B cell (primary cell): ENCODE data around the gene OR52E1. TPM values are rescaled to one million over a fixed set of nuclear protein-coding genes. Genes with fewer than 3 reads are reported as not detected.

ENCODE experiments used
- ATAC-seq: fragments of 200-7000 bp; cut with Tn5 transposase; one replicate; pipeline ENCODE4 v1.10.0; 2021; ENCODE audit warnings: low read depth, mild to moderate bottlenecking, moderate number of reproducible peaks, moderate library complexity
- CTCF ChIA-PET: fragments of 350-600 bp; sonication (Branson Sonifier 250); formaldehyde crosslinking; loops from one replicate; lab custom pipeline; 2021; ENCODE audit warnings: antibody characterized with exemption, inconsistent platforms; lab: Charles Lee
- POLR2A ChIA-PET: fragments of 350-600 bp; sonication (Branson Sonifier 250); formaldehyde crosslinking; loops from one replicate; lab custom pipeline; 2021; ENCODE audit warnings: antibody characterized with exemption; lab: Charles Lee
- DNase-seq: peaks from one replicate; pipeline ENCODE4 v3.0.0; 2013
- H2AFZ ChIP-seq: 2 replicates; pipeline ENCODE4 v1.6.1; 2012; ENCODE audit warnings: mild to moderate bottlenecking, low read depth, low read length; ENCODE audit not compliant: insufficient read depth, poor library complexity, severe bottlenecking
- H3K27ac ChIP-seq, 2 donors: 1 replicate in 1 of 2; 2 replicates in 1 of 2; pipeline ENCODE4 v1.5.1; 2012 to 2013; ENCODE audit warnings: low read length in 2 of 2, mild to moderate bottlenecking in 2 of 2, moderate library complexity in 1 of 2
- H3K27me3 ChIP-seq, 4 experiments: fragments of 200-600 bp in 1 of 4; sonication (generic) in 1 of 4; replicated peaks in 1 of 4; 1 replicate in 2 of 4; 2 replicates in 2 of 4; pipeline versions ENCODE4 v1.6.1 to v1.7.0; 2013 to 2016; ENCODE audit warnings: low read length in 3 of 4, mild to moderate bottlenecking in 2 of 4, mixed read lengths in 1 of 4, moderate library complexity in 1 of 4; ENCODE audit not compliant: insufficient read depth in 4 of 4, control insufficient read depth in 3 of 4; ENCODE audit errors: control extremely low read depth in 1 of 4
- H3K36me3 ChIP-seq, 2 experiments: replicated peaks in 1 of 2; 1 replicate in 1 of 2; 2 replicates in 1 of 2; pipeline versions ENCODE4 v1.6.1 to v1.7.1; 2013; ENCODE audit warnings: low read length in 1 of 2; ENCODE audit not compliant: insufficient read depth in 2 of 2, control insufficient read depth in 1 of 2; ENCODE audit errors: control extremely low read depth in 1 of 2, extremely low read depth in 1 of 2
- H3K4me1 ChIP-seq, 2 donors: fragments of 200-600 bp in 1 of 2; sonication (generic) in 1 of 2; 1 replicate in 1 of 2; 2 replicates in 1 of 2; pipeline versions ENCODE4 v1.5.1 to v1.6.1; 2013 to 2017; ENCODE audit warnings: low read length in 2 of 2; ENCODE audit not compliant: control insufficient read depth in 2 of 2, insufficient read depth in 2 of 2
- H3K4me2 ChIP-seq: replicated peaks from 2 replicates; pipeline ENCODE3; 2012; ENCODE audit warnings: mild to moderate bottlenecking, low read depth, low read length; ENCODE audit not compliant: poor library complexity, severe bottlenecking
- H3K4me3 ChIP-seq, 5 experiments: fragments of 200-600 bp in 1 of 5; sonication (generic) in 1 of 5; 1 replicate in 3 of 5; 2 replicates in 2 of 5; pipeline versions ENCODE4 v1.5.1 to v1.7.0; 2011 to 2016; ENCODE audit warnings: low read length in 4 of 5, mild to moderate bottlenecking in 4 of 5, low read depth in 2 of 5, control low read depth in 1 of 5, moderate library complexity in 1 of 5; ENCODE audit not compliant: insufficient read depth in 1 of 5; ENCODE audit errors: control extremely low read depth in 1 of 5, extremely low read depth in 1 of 5
- H3K79me2 ChIP-seq: fragments of 200-600 bp; sonication (generic); one replicate; pipeline ENCODE4 v1.6.0; 2016; ENCODE audit warnings: low read length; ENCODE audit not compliant: control insufficient read depth, insufficient read depth
- H3K9ac ChIP-seq: fragments of 200-600 bp; sonication (generic); 2 replicates; pipeline ENCODE4 v1.6.1; 2017; ENCODE audit warnings: mild to moderate bottlenecking, low read length, moderate library complexity
- H3K9me3 ChIP-seq, 3 donors: one replicate each; pipeline versions ENCODE4 v1.6.1 to v1.7.1; 2013; ENCODE audit warnings: low read length in 2 of 3; ENCODE audit not compliant: control insufficient read depth in 2 of 3, insufficient read depth in 1 of 3; ENCODE audit errors: control extremely low read depth in 1 of 3
- H4K20me1 ChIP-seq: 2 replicates; pipeline ENCODE4 v1.6.0; 2012; ENCODE audit warnings: mild to moderate bottlenecking, low read length; ENCODE audit not compliant: insufficient read depth, control insufficient read depth, poor library complexity, severe bottlenecking
- H3K27ac Mint-ChIP-seq: one replicate; pipeline ENCODE4 v1.8.0; 2021; ENCODE audit warnings: mixed read lengths
- H3K27me3 Mint-ChIP-seq: one replicate; pipeline ENCODE4 v1.8.0; 2021; ENCODE audit warnings: mixed read lengths
- H3K4me1 Mint-ChIP-seq: one replicate; pipeline ENCODE4 v1.8.0; 2021; ENCODE audit warnings: mixed read lengths
- H3K4me3 Mint-ChIP-seq: one replicate; pipeline ENCODE4 v1.8.0; 2021; ENCODE audit warnings: mixed read lengths
- H3K9me3 Mint-ChIP-seq: one replicate; pipeline ENCODE4 v1.8.0; 2022; ENCODE audit warnings: mixed read lengths; ENCODE audit not compliant: insufficient read depth
- CTCF ChIP-seq: fragments of 200-600 bp; IDR thresholded peaks from one replicate; pipeline ENCODE4 v1.8.0; 2022; ENCODE audit warnings: antibody characterized with exemption, mild to moderate bottlenecking
- EZH2 ChIP-seq: IDR thresholded peaks from 2 replicates; pipeline ENCODE4 v1.6.1; 2012; ENCODE audit warnings: borderline replicate concordance, low read depth, mild to moderate bottlenecking, moderate library complexity, low read length; ENCODE audit not compliant: insufficient read depth, poor library complexity, severe bottlenecking
- WGBS: methylation state at CpG from one replicate; pipeline ENCODE4 v1.1.5; 2013; ENCODE audit warnings: missing lambda C conversion rate; ENCODE audit not compliant: insufficient coverage; 5-methylcytosine and 5-hydroxymethylcytosine counted together
- intact Hi-C: fragments of 100-400 bp; cut with micrococcal nuclease; formaldehyde crosslinking; loops from one replicate; pipeline ENCODE4 v1.10.0; 2022
- polyA plus RNA-seq: library from polyadenylated mRNA; depleted of rRNA; stranded (reverse); fragments of >200 nt; gene quantifications from 2 replicates; pipeline ENCODE4 v1.2.3, GENCODE V29; 2012
- total RNA-seq, 2 donors: library from RNA; stranded (reverse); fragments of 120-200 nt in 1 of 2; gene quantifications; 1 replicate in 1 of 2; 2 replicates in 1 of 2; pipeline versions ENCODE4 v1.2.3 to v1.2.4, GENCODE V29; 2013 to 2022

Gene OR52E1
- total and polyA plus RNA-seq, 2 donors (not counting 1 experiment from before 2014, with no cell fraction given) = not detected

DNA sequence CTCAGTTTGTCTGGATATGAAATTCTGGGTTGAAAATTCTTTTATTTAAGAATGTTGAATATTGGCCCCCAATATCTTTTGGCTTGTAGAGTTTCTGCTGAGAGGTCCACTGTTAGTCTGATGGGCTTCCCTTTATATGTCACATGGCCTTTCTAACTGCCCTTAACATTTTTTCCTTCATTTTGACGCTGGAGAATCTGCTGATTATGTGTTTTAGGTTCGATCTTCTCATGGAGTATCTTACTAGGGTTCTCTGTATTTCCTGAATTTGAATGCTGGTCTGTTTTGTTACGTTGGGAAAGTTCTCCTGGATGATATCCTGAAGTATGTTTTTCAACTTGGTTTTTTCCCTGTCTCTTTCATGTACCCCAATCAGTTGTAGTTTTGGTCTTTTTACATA lies 46.0 kb downstream of the OR52E1 start:
- Mint-ChIP-seq H3K9me3 (no peaks in the 10 kb centered on the region), H3K4me1 (no peaks in the 10 kb centered on the region), H3K4me3 (no peak overlapping the region), H3K27me3 (peaks cover 19% of the 10 kb centered on the region), H3K27ac (no peak overlapping the region)
- H3K4me3 ChIP-seq = no peak overlapping the region
- no peak for TF ChIP-seq CTCF
- TF ChIP-seq EZH2 = no peak
- H4K20me1 ChIP-seq = no peaks in the 10 kb centered on the region
- H3K36me3 ChIP-seq = no peaks in the 10 kb centered on the region
- H2AFZ ChIP-seq = no peak overlapping the region
- CTCF ChIA-PET = no interaction called here
- ATAC-seq = no peak
- DNase-seq = no peak
- peaks cover 0 to 6% (median 0%) of the 10 kb centered on the region in 4 experiments for H3K27me3 ChIP-seq
- no peak overlapping the region for H3K9ac ChIP-seq
- POLR2A ChIA-PET = no interaction called here
- H3K4me1 ChIP-seq = no peaks in the 10 kb centered on the region
- no peaks in the 10 kb centered on the region for H3K9me3 ChIP-seq
- no peaks in the 10 kb centered on the region for H3K79me2 ChIP-seq
- intact Hi-C loops = no loop called here
- 100% methylated on average over 1 of the region's 3 CpGs for WGBS
- no peak overlapping the region for H3K4me2 ChIP-seq
- H3K27ac ChIP-seq = no peak overlapping the region

DNA sequence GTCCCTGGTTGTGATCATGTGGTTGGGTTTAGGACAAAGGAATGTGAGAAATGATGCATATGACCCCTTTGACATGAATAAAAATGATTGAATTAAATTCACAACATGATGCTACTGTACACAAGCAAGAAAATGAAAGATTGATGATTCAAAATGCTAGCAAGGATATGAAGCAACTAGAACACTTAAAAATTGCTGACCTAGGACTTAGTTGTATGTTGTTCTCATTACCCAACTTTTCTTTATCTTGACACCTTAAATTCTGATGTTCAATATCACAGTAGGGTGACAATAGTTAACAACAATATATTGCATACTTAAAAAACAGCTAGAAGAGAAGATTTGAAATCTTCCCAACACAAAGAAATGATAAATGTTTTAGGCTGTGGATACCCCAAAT lies 48.2 kb downstream of the OR52E1 start:
- Histone ChIP-seq H3K4me2 (no peak overlapping the region), H3K79me2 (no peaks in the 10 kb centered on the region), H3K9me3 (no peaks in the 10 kb centered on the region), H3K27ac (no peak overlapping the region), H2AFZ (no peak overlapping the region), H3K27me3 (peaks cover 0 to 6% (median 2%) of the 10 kb centered on the region in 4 experiments), H3K4me1 (no peaks in the 10 kb centered on the region), H3K36me3 (no peaks in the 10 kb centered on the region), H3K9ac (no peak overlapping the region), H3K4me3 (no peak overlapping the region), H4K20me1 (no peaks in the 10 kb centered on the region)
- H3K4me3 Mint-ChIP-seq = no peak overlapping the region
- H3K27me3 Mint-ChIP-seq = peaks cover 19% of the 10 kb centered on the region
- CTCF ChIA-PET = no interaction called here
- no peak for TF ChIP-seq EZH2
- no peak for TF ChIP-seq CTCF
- intact Hi-C loops = no loop called here
- no peak overlapping the region for H3K27ac Mint-ChIP-seq
- no peaks in the 10 kb centered on the region for H3K9me3 Mint-ChIP-seq
- no peaks in the 10 kb centered on the region for H3K4me1 Mint-ChIP-seq
- DNase-seq (no peak), ATAC-seq (no peak)
- POLR2A ChIA-PET = no interaction called here
